Glutamatergic neuron (in vitro differentiated cells): ENCODE results near the gene EPB41L4A. TPM values are rescaled to one million over a fixed set of nuclear protein-coding genes. Genes with fewer than 3 reads are reported as not detected.
A peak's percentile ranks its signal among the peaks of the same experiment; 100 is the strongest.

Experiments used
- DNase-seq: peaks from one replicate; pipeline ENCODE4 v3.0.0; 2022
- H3K27ac Mint-ChIP-seq: one replicate; pipeline ENCODE4 v1.8.0; 2020; ENCODE audit warnings: mild to moderate bottlenecking, mixed read lengths, inconsistent platforms; ENCODE audit not compliant: unreplicated experiment
- H3K27me3 Mint-ChIP-seq: one replicate; pipeline ENCODE4 v1.8.0; 2020; ENCODE audit warnings: mild to moderate bottlenecking, moderate library complexity, mixed read lengths, inconsistent platforms; ENCODE audit not compliant: unreplicated experiment
- H3K36me3 Mint-ChIP-seq: one replicate; pipeline ENCODE4 v1.8.0; 2020; ENCODE audit warnings: mild to moderate bottlenecking, mixed read lengths, inconsistent platforms; ENCODE audit not compliant: unreplicated experiment
- H3K4me1 Mint-ChIP-seq: one replicate; pipeline ENCODE4 v1.8.0; 2020; ENCODE audit warnings: mild to moderate bottlenecking, low read depth, mixed read lengths, inconsistent platforms; ENCODE audit not compliant: unreplicated experiment
- H3K4me3 Mint-ChIP-seq: one replicate; pipeline ENCODE4 v1.8.0; 2020; ENCODE audit warnings: mild to moderate bottlenecking, mixed read lengths, inconsistent platforms; ENCODE audit not compliant: unreplicated experiment
- H3K9me3 Mint-ChIP-seq: one replicate; pipeline ENCODE4 v1.8.0; 2020; ENCODE audit warnings: mild to moderate bottlenecking, moderate library complexity, mixed read lengths, inconsistent platforms; ENCODE audit not compliant: unreplicated experiment
- CTCF ChIP-seq: fragments of 200-600 bp; sonication (generic); IDR thresholded peaks from one replicate; pipeline ENCODE4 v1.5.0; 2021; ENCODE audit not compliant: partially characterized antibody, unreplicated experiment
- total RNA-seq: library from RNA; stranded (reverse); fragmentation: NEBNext Ultra II Directional; extraction: Animal tissue kit (Norgen Biotek cat#: 25700); gene quantifications from one replicate; pipeline ENCODE4 v1.2.1, GENCODE V29; 2021; ENCODE audit not compliant: unreplicated experiment

EPB41L4A gene
- total RNA-seq, 1 donor from 2014 or later, result 125 TPM

- H3K27me3 Mint-ChIP-seq, result peaks cover 3% of the 10 kb centered on the region
Observed at GRCh38 chr5:112205846-112206245, 213.2 kb downstream of the EPB41L4A start.

GRCh38 chr5:112203229-112203628 lies 215.8 kb downstream of the EPB41L4A start:
- Mint-ChIP-seq H3K9me3 (peaks cover 3% of the 10 kb centered on the region), H3K4me1 (peaks cover 8% of the 10 kb centered on the region), H3K36me3 (peaks cover 7% of the 10 kb centered on the region), H3K27me3 (peaks cover 3% of the 10 kb centered on the region), H3K4me3 (no peak overlapping the region), H3K27ac (no peak overlapping the region)
- no peak for DNase-seq
- TF ChIP-seq CTCF, result no peak

More at GRCh38 chr5:112205846-112206245, 213.2 kb downstream of the EPB41L4A start:
- TF ChIP-seq CTCF, result no peak
- H3K4me3 Mint-ChIP-seq, result no peak overlapping the region
- peak; percentile 27 for DNase-seq
- peaks cover 20% of the 10 kb centered on the region for H3K4me1 Mint-ChIP-seq
- H3K36me3 Mint-ChIP-seq, result peaks cover 10% of the 10 kb centered on the region
- H3K27ac Mint-ChIP-seq, result no peak overlapping the region
- H3K9me3 Mint-ChIP-seq, result peaks cover 3% of the 10 kb centered on the region

- Mint-ChIP-seq H3K4me3 (no peak overlapping the region), H3K4me1 (peaks cover 8% of the 10 kb centered on the region), H3K36me3 (peaks cover 4% of the 10 kb centered on the region), H3K27me3 (peaks cover 3% of the 10 kb centered on the region), H3K9me3 (peaks cover 3% of the 10 kb centered on the region), H3K27ac (no peak overlapping the region)
- DNase-seq, result no peak
- no peak for TF ChIP-seq CTCF
Observed at GRCh38 chr5:112202694-112203093, 216.4 kb downstream of the EPB41L4A start.

- peaks cover 2% of the 10 kb centered on the region for H3K9me3 Mint-ChIP-seq
- H3K4me1 Mint-ChIP-seq, result peaks cover 5% of the 10 kb centered on the region
- H3K27me3 Mint-ChIP-seq, result no peaks in the 10 kb centered on the region
- TF ChIP-seq CTCF, result no peak
- H3K36me3 Mint-ChIP-seq, result no peaks in the 10 kb centered on the region
- no peak overlapping the region for H3K27ac Mint-ChIP-seq
- no peak for DNase-seq
- no peak overlapping the region for H3K4me3 Mint-ChIP-seq
Observed at GRCh38 chr5:112201141-112201540, 217.9 kb downstream of the EPB41L4A start.

- no peaks in the 10 kb centered on the region for H3K27me3 Mint-ChIP-seq
- no peak for DNase-seq
- H3K36me3 Mint-ChIP-seq, result no peaks in the 10 kb centered on the region
- H3K4me1 Mint-ChIP-seq, result no peaks in the 10 kb centered on the region
- peaks cover 2% of the 10 kb centered on the region for H3K9me3 Mint-ChIP-seq
- no peak overlapping the region for H3K27ac Mint-ChIP-seq
- TF ChIP-seq CTCF, result no peak
- no peak overlapping the region for H3K4me3 Mint-ChIP-seq
Observed at GRCh38 chr5:112200131-112200530, 218.9 kb downstream of the EPB41L4A start.
